GM21723 (cell line): ENCODE measurements around the gene TSR1.

Source experiments
- ATAC-seq: cut with Tn5 transposase; IDR thresholded peaks from one replicate; pipeline ENCODE4 v1.9.1; 2021; ENCODE audit warnings: mild to moderate bottlenecking, moderate library complexity; ENCODE audit not compliant: unreplicated experiment

Gene TSR1

GRCh38 chr17:2369551-2370210, 33.4 kb upstream of the TSR1 start:
- ATAC-seq: no peak

GRCh38 chr17:2369039-2369438, 32.8 kb upstream of the TSR1 start:
- no peak for ATAC-seq

GRCh38 chr17:2368359-2368758, 32.1 kb upstream of the TSR1 start:
- ATAC-seq: no peak

- ATAC-seq: no peak
Observed at GRCh38 chr17:2366747-2367494, 30.7 kb upstream of the TSR1 start.

GRCh38 chr17:2365132-2365531, 28.9 kb upstream of the TSR1 start:
- no peak for ATAC-seq

- no peak for ATAC-seq
Observed at GRCh38 chr17:2364763-2365116, 28.5 kb upstream of the TSR1 start.

- ATAC-seq: no peak
Observed at GRCh38 chr17:2363851-2364762, 27.9 kb upstream of the TSR1 start.

GRCh38 chr17:2363318-2363717, 27.1 kb upstream of the TSR1 start:
- ATAC-seq: no peak

- ATAC-seq: no peak
Observed at GRCh38 chr17:2362881-2363280, 26.6 kb upstream of the TSR1 start.

GRCh38 chr17:2362416-2362815, 26.2 kb upstream of the TSR1 start:
- ATAC-seq: no peak

- no peak for ATAC-seq
Observed at GRCh38 chr17:2362016-2362415, 25.8 kb upstream of the TSR1 start.

- no peak for ATAC-seq
Observed at GRCh38 chr17:2361010-2361760, 24.9 kb upstream of the TSR1 start.

- ATAC-seq: no peak
Observed at GRCh38 chr17:2357931-2358434, 21.7 kb upstream of the TSR1 start.

GRCh38 chr17:2357237-2357636, 21.0 kb upstream of the TSR1 start:
- ATAC-seq: no peak

GRCh38 chr17:2354311-2354710, 18.1 kb upstream of the TSR1 start:
- ATAC-seq: no peak

GRCh38 chr17:2351269-2351668, 15.0 kb upstream of the TSR1 start:
- ATAC-seq: no peak

GRCh38 chr17:2347805-2348685, 11.8 kb upstream of the TSR1 start:
- ATAC-seq: no peak

GRCh38 chr17:2346475-2346874, 10.2 kb upstream of the TSR1 start:
- no peak for ATAC-seq

GRCh38 chr17:2344528-2344927, 8.3 kb upstream of the TSR1 start:
- no peak for ATAC-seq

GRCh38 chr17:2343421-2343820, 7.2 kb upstream of the TSR1 start:
- ATAC-seq: no peak
